K562 (cell line): ENCODE measurements around the gene TRAK1. TPM values are rescaled to one million over a fixed set of nuclear protein-coding genes. Genes with fewer than 3 reads are reported as not detected.

Source experiments
- ATAC-seq: fragments of 200-7000 bp; cut with Tn5 transposase; 3 replicates; pipeline ENCODE4 v1.9.1; 2020; ENCODE audit warnings: moderate library complexity
- BruUV-seq: library from RNA; stranded (reverse); fragments of 400-500 nt; replicated peaks from 2 replicates; lab custom pipeline; 2021; lab: Mats Ljungman, UMichigan
- CTCF ChIA-PET: fragments of 300-600 bp; formaldehyde crosslinking; extraction: SDS; loops from one replicate; lab custom pipeline; 2021; ENCODE audit warnings: low intra/inter-chr PET ratio; lab: Yijun Ruan, JAX
- POLR2A ChIA-PET: fragments of 300-600, 350-650 bp; sonication (Branson Sonifier 250); formaldehyde crosslinking; extraction: SDS; loops from one replicate; lab custom pipeline; 2021; ENCODE audit warnings: antibody characterized with exemption, inconsistent platforms; lab: Yijun Ruan, JAX
- DNase-seq, 4 experiments: peaks; one replicate each; pipeline versions ENCODE4 v3.0.0 to v3.0.0-alpha.2; 2011 to 2018; ENCODE audit warnings: low spot score in 3 of 4, mixed read lengths in 3 of 4; ENCODE audit errors: extremely low read depth in 1 of 4
- FAIRE-seq: peaks from 2 replicates; lab custom pipeline; 2011; peaks lifted over from hg19 to GRCh38; lab: Jason Lieb, UNC
- H2AFZ ChIP-seq: 2 replicates; pipeline ENCODE4 v1.6.0; 2011; ENCODE audit warnings: low read depth, low read length, control low read depth, inconsistent platforms
- H3K27ac ChIP-seq: fragments of 200-600 bp; 3 replicates; pipeline ENCODE4 v1.8.0; 2011; ENCODE audit warnings: low read depth, mild to moderate bottlenecking, control low read depth, inconsistent platforms, low read length, moderate library complexity, mixed read lengths; ENCODE audit errors: extremely low read depth
- H3K27me3 ChIP-seq, 2 experiments: fragments of 300-600 bp in 1 of 2; 2 replicates in 1 of 2; 3 replicates in 1 of 2; pipeline versions ENCODE4 v1.6.0 to v1.8.0; 2011; ENCODE audit warnings: inconsistent platforms in 2 of 2, low read length in 2 of 2, mild to moderate bottlenecking in 1 of 2, mixed read lengths in 1 of 2, moderate library complexity in 1 of 2; ENCODE audit not compliant: control insufficient read depth in 2 of 2, insufficient read depth in 2 of 2
- H3K36me3 ChIP-seq: fragments of 300-600 bp; 3 replicates; pipeline ENCODE4 v1.8.0; 2011; ENCODE audit warnings: mild to moderate bottlenecking, low read length, inconsistent platforms; ENCODE audit not compliant: control insufficient read depth, insufficient read depth
- H3K4me1 ChIP-seq, 2 experiments: fragments of 200-600 bp in 1 of 2; replicated peaks in 1 of 2; 2 replicates in 1 of 2; 3 replicates in 1 of 2; pipeline versions ENCODE4 v1.5.1 to v1.8.0; 2011; ENCODE audit warnings: inconsistent platforms in 2 of 2, low read length in 2 of 2, mild to moderate bottlenecking in 1 of 2, mixed read lengths in 1 of 2, moderate library complexity in 1 of 2; ENCODE audit not compliant: control insufficient read depth in 2 of 2, insufficient read depth in 2 of 2
- H3K4me2 ChIP-seq: 2 replicates; pipeline ENCODE4 v1.6.1; 2011; ENCODE audit warnings: low read length, control low read depth, inconsistent platforms, mixed read lengths; ENCODE audit not compliant: insufficient read depth
- H3K4me3 ChIP-seq: fragments of 200-600 bp; sonication (generic), shearing (Covaris generic); 2 replicates; pipeline ENCODE4 v1.5.1; 2016; ENCODE audit warnings: control low read depth, inconsistent platforms
- H3K79me2 ChIP-seq: fragments of 200-600 bp; 3 replicates; pipeline ENCODE4 v1.8.0; 2011; ENCODE audit warnings: low read length, inconsistent platforms; ENCODE audit not compliant: control insufficient read depth, insufficient read depth
- H3K9ac ChIP-seq, 2 experiments: 2 replicates each; pipeline versions ENCODE4 v1.6.0 to v1.6.1; 2011; ENCODE audit warnings: low read depth in 2 of 2, low read length in 2 of 2, control low read depth in 1 of 2, inconsistent platforms in 1 of 2, mild to moderate bottlenecking in 1 of 2, mixed read lengths in 1 of 2; ENCODE audit not compliant: insufficient read depth in 1 of 2
- H3K9me1 ChIP-seq: one replicate; pipeline ENCODE4 v1.6.0; 2011; ENCODE audit warnings: inconsistent platforms, mild to moderate bottlenecking, low read length, moderate library complexity; ENCODE audit not compliant: control insufficient read depth, insufficient read depth
- H3K9me3 ChIP-seq: replicated peaks from 2 replicates; pipeline ENCODE4 v1.5.1; 2011; ENCODE audit warnings: low read depth, low read length, inconsistent platforms; ENCODE audit not compliant: control insufficient read depth, insufficient read depth
- H4K20me1 ChIP-seq: replicated peaks from 2 replicates; pipeline ENCODE4 v1.6.1; 2011; ENCODE audit warnings: low read length, inconsistent platforms, mixed read lengths; ENCODE audit not compliant: control insufficient read depth, insufficient read depth
- ARID1B ChIP-seq: fragments of 450-650 bp; IDR thresholded peaks from 2 replicates; pipeline ENCODE4 v1.6.1; 2016; ENCODE audit warnings: antibody characterized with exemption, mild to moderate bottlenecking, inconsistent platforms
- CHD4 ChIP-seq: fragments of 200-600 bp; sonication (generic); IDR thresholded peaks from 3 replicates; pipeline ENCODE4 v1.6.1; 2012; ENCODE audit warnings: low read depth, mild to moderate bottlenecking, mixed read lengths, low read length, inconsistent platforms; ENCODE audit not compliant: insufficient read depth, insufficient replicate concordance, poor library complexity, severe bottlenecking
- DIDO1 ChIP-seq: fragments of 450-650 bp; IDR thresholded peaks from 2 replicates; pipeline ENCODE4 v1.6.1; 2016; ENCODE audit warnings: low read depth, missing biosample characterization, missing genetic modification characterization
- ETS1 ChIP-seq: conservative IDR thresholded peaks from 2 replicates; pipeline ENCODE4 v1.6.1; 2011; ENCODE audit warnings: low read depth, mild to moderate bottlenecking, low read length; ENCODE audit not compliant: control insufficient read depth
- HNRNPUL1 ChIP-seq: fragments of 200-400 bp; formaldehyde crosslinking; IDR thresholded peaks from 2 replicates; pipeline ENCODE4 v1.6.1; 2017; ENCODE audit warnings: low read length
- JUNB ChIP-seq: fragments of 450-650 bp; formaldehyde crosslinking; conservative IDR thresholded peaks from 2 replicates; pipeline ENCODE4 v1.4.0; 2020; ENCODE audit warnings: mild to moderate bottlenecking
- KAT7 ChIP-seq: sonication (generic); formaldehyde crosslinking; IDR thresholded peaks from 2 replicates; pipeline ENCODE4 v1.8.0; 2022; ENCODE audit warnings: missing genetic modification reagents, mild to moderate bottlenecking, borderline replicate concordance
- MECOM ChIP-seq: fragments of 250-450 bp; sonication (Bioruptor Pico); IDR thresholded peaks from 2 replicates; pipeline ENCODE4 v1.8.0; 2022; ENCODE audit warnings: inconsistent platforms
- PCBP2 ChIP-seq: fragments of 200-400 bp; formaldehyde crosslinking; IDR thresholded peaks from 2 replicates; pipeline ENCODE4 v1.6.1; 2018; ENCODE audit warnings: low read length, low read depth, mild to moderate bottlenecking, moderate library complexity; ENCODE audit not compliant: poor library complexity, severe bottlenecking
- POLR2AphosphoS5 ChIP-seq: IDR thresholded peaks from 2 replicates; pipeline ENCODE4 v1.6.1; 2011; ENCODE audit warnings: mild to moderate bottlenecking, low read depth, low read length, moderate library complexity; ENCODE audit not compliant: control insufficient read depth, insufficient read depth
- RBM14 ChIP-seq: fragments of 200-400 bp; formaldehyde crosslinking; IDR thresholded peaks from 2 replicates; pipeline ENCODE4 v1.6.1; 2018; ENCODE audit warnings: low read depth, mild to moderate bottlenecking, low read length, moderate library complexity, borderline replicate concordance; ENCODE audit not compliant: insufficient read depth
- SIRT6 ChIP-seq: IDR thresholded peaks from one replicate; pipeline ENCODE4 v1.6.1; 2012; ENCODE audit warnings: low read depth, mild to moderate bottlenecking, control low read depth, inconsistent platforms, low read length, moderate library complexity
- SMAD2 ChIP-seq: fragments of 150-350 bp; IDR thresholded peaks from 2 replicates; pipeline ENCODE4 v1.6.1; 2014; ENCODE audit warnings: low read depth, mild to moderate bottlenecking, low read length
- SRSF1 ChIP-seq: fragments of 200-400 bp; formaldehyde crosslinking; IDR thresholded peaks from 2 replicates; pipeline ENCODE4 v1.6.1; 2017; ENCODE audit warnings: mild to moderate bottlenecking, low read depth, low read length, moderate library complexity
- SRSF3 ChIP-seq: fragments of 200-400 bp; formaldehyde crosslinking; IDR thresholded peaks from 2 replicates; pipeline ENCODE4 v1.6.1; 2016; ENCODE audit warnings: mild to moderate bottlenecking, low read length, moderate library complexity; ENCODE audit not compliant: insufficient read depth
- ZBTB1 ChIP-seq: sonication (generic); formaldehyde crosslinking; IDR thresholded peaks from 2 replicates; pipeline ENCODE4 v1.8.1; 2023; ENCODE audit warnings: missing genetic modification reagents, low read depth, mild to moderate bottlenecking, borderline replicate concordance
- ZNF224 ChIP-seq: sonication (generic); formaldehyde crosslinking; IDR thresholded peaks from 2 replicates; pipeline ENCODE4 v1.8.0; 2022; ENCODE audit warnings: mild to moderate bottlenecking, missing genetic modification reagents
- ZNF75A ChIP-seq: fragments of 450-650 bp; formaldehyde crosslinking; IDR thresholded peaks from 2 replicates; pipeline ENCODE4 v1.4.0; 2020; ENCODE audit warnings: mild to moderate bottlenecking
- ZNF778 ChIP-seq: fragments of 450-650 bp; formaldehyde crosslinking; IDR thresholded peaks from 2 replicates; pipeline ENCODE4 v1.4.0; 2020; ENCODE audit warnings: mild to moderate bottlenecking, moderate library complexity
- WGBS: fragments of 100-300 bp; shearing (Covaris generic); methylation state at CpG from one replicate; pipeline ENCODE4 v1.1.6; 2016; ENCODE audit warnings: low coverage, mixed read lengths; ENCODE audit not compliant: insufficient coverage; ENCODE audit errors: missing lambda C conversion rate; 5-methylcytosine and 5-hydroxymethylcytosine counted together
- in situ Hi-C: fragments of 300-500 bp; cut with MboI; formaldehyde crosslinking; loops from 4 replicates; pipeline ENCODE4 v1.15.0; 2018; ENCODE audit warnings: inconsistent platforms, mixed read lengths
- intact Hi-C: fragments of 100-400 bp; cut with micrococcal nuclease; formaldehyde crosslinking; loops from 2 replicates; pipeline ENCODE4 v1.14.2; 2022
- polyA plus RNA-seq, 8 experiments: library from polyadenylated mRNA; depleted of rRNA in 4 of 8; stranded (reverse) in 5 of 8; unstranded in 3 of 8; fragments of >200 nt; fragmentation: Nextera tagmentation in 2 of 8; fragmentation: Illumina TruSeq in 1 of 8; extraction: Ambion mirVana in 2 of 8; extraction: Trizol in 1 of 8; gene quantifications; 2 replicates each; pipeline versions ENCODE4 v1.2.1 to v1.2.3, GENCODE V29; 2011 to 2014; ENCODE audit warnings: inconsistent platforms in 1 of 8, missing spikeins in 1 of 8
- total RNA-seq, 7 experiments: library from RNA; depleted of rRNA in 6 of 7; stranded (reverse); fragments of >200 nt in 6 of 7; fragmentation: Illumina TruSeq in 2 of 7; extraction: Trizol in 2 of 7; gene quantifications; 2 replicates each; pipeline versions ENCODE4 v1.2.1 to v1.2.3, GENCODE V29; 2011 to 2021; ENCODE audit warnings: low replicate concordance in 1 of 7

Gene TRAK1
- total and polyA plus RNA-seq, 9 of the 15 experiments (the other 6 are each of a cell fraction or from before 2014, with no cell fraction given) = 5.3 to 28.5 (median 17.5) TPM

- no peak for TF ChIP-seq RBM14
- TF ChIP-seq HNRNPUL1 = no peak
Measured at GRCh38 chr3:42266085-42266484, 174.9 kb downstream of the TRAK1 start, which contains the start of gene CCK (continued).

GRCh38 chr3:42267878-42268277 lies 176.7 kb downstream of the TRAK1 start:
- Histone ChIP-seq H3K9ac (no peak overlapping the region), H3K27ac (no peak overlapping the region), H3K9me3 (no peaks in the 10 kb centered on the region), H3K27me3 (peaks cover 53 to 54% of the 10 kb centered on the region in 2 experiments), H3K4me2 (no peak overlapping the region), H4K20me1 (peaks cover 6% of the 10 kb centered on the region; the same call in 1 of the 2 replicates), H3K4me3 (no peak overlapping the region), H3K79me2 (no peaks in the 10 kb centered on the region), H2AFZ (no peak overlapping the region), H3K36me3 (no peaks in the 10 kb centered on the region), H3K4me1 (peaks cover 0 to 17% of the 10 kb centered on the region in 2 experiments; a peak in 1 of 5 replicates), H3K9me1 (no peaks in the 10 kb centered on the region)
- no peak for ATAC-seq
- no TSS peak for BruUV-seq
- ChIA-PET POLR2A (interaction anchor here (0.7 to 0.8 kb wide), 2 partner anchors 7 to 10 kb away, joined by 3 read pairs; no protein-coding TSS in a partner anchor), CTCF (no interaction called here)
- in situ Hi-C loops = no loop called here
- 3% methylated on average over 6 of the region's 6 CpGs for WGBS
- FAIRE-seq = no peak
- intact Hi-C loops = no loop called here
- TF ChIP-seq ARID1B (no peak), ETS1 (no peak), DIDO1 (tag) (no peak), ZNF75A (CRISPR knock-in tag) (no peak), ZNF224 (CRISPR knock-in tag) (no peak), SMAD2 (no peak), KAT7 (CRISPR knock-in tag) (no peak), CHD4 (no peak), ZNF778 (CRISPR knock-in tag) (no peak), POLR2AphosphoS5 (no peak), SRSF3 (no peak), PCBP2 (no peak), SIRT6 (no peak), SRSF1 (no peak), JUNB (no peak), ZBTB1 (CRISPR knock-in tag) (no peak), MECOM (CRISPR knock-in tag) (no peak)
- DNase-seq = no peak
